Right lobe of liver (tissue), 4 donors: Measurements from ENCODE around the gene AGK.

Experiments used
- POLR2A ChIP-seq: fragments of 450-650 bp; IDR thresholded peaks from one replicate; pipeline ENCODE4 v1.6.1; 2017; ENCODE audit warnings: antibody characterized with exemption, mild to moderate bottlenecking
- TF ChIP-seq, protein P1 (sequence below), 4 donors: fragments of 200-600 bp in 3 of 4; fragments of 450-650 bp in 1 of 4; IDR thresholded peaks; one replicate each; pipeline versions ENCODE4 v1.5.1 to v1.8.0; 2016 to 2022; ENCODE audit warnings: antibody characterized with exemption in 4 of 4, mild to moderate bottlenecking in 2 of 4
- donor health status: DM: no; HTN: no; CAD: no.
- donor health status: DM: no; HTN: no; CAD: no.
- donor health status: DM: no; HTN: yes; CAD: no.

DNA sequence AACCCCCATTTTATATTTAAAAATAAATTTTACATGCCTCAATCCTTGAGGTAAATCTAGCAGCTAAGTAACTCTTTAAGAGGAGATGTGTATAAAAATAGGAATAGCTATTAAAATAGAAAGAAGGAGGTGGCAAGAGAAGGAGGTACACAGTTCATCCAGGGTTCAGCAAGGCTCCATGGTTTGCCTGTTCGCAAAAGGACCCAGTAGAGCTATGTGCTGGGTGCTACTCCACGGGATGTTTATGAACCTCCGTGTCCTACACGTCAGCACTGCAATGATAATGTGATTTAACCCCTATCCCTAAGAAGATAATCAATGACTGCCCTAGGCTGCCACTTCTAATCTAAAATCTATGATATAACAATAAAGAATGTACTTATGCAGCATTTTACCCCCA lies 151.7 kb downstream of the AGK start:
- TF ChIP-seq, protein P1, sequence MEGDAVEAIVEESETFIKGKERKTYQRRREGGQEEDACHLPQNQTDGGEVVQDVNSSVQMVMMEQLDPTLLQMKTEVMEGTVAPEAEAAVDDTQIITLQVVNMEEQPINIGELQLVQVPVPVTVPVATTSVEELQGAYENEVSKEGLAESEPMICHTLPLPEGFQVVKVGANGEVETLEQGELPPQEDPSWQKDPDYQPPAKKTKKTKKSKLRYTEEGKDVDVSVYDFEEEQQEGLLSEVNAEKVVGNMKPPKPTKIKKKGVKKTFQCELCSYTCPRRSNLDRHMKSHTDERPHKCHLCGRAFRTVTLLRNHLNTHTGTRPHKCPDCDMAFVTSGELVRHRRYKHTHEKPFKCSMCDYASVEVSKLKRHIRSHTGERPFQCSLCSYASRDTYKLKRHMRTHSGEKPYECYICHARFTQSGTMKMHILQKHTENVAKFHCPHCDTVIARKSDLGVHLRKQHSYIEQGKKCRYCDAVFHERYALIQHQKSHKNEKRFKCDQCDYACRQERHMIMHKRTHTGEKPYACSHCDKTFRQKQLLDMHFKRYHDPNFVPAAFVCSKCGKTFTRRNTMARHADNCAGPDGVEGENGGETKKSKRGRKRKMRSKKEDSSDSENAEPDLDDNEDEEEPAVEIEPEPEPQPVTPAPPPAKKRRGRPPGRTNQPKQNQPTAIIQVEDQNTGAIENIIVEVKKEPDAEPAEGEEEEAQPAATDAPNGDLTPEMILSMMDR (IDR thresholded peaks at IDR 0.05), result no peak
- no peak for TF ChIP-seq POLR2A
